SK-MEL-5 (cell line): ENCODE data around the gene ADAM19. TPM values are rescaled to one million over a fixed set of nuclear protein-coding genes. Genes with fewer than 3 reads are reported as not detected.
"Not testable (repeated sequence)": the region's sequence is repeated elsewhere in the genome, so short reads cannot be mapped to it uniquely, and the experiment has no call there.

Experiments
- DNase-seq: peaks from one replicate; pipeline ENCODE4 v3.0.0-alpha.2; 2016; ENCODE audit warnings: low read depth, low spot score
- in situ Hi-C: cut with HindIII; loops from 2 replicates; pipeline ENCODE4 v1.10.0; 2016; ENCODE audit warnings: low sequenced_read_pairs, high pct_unique_total_duplicates, low pct_unique_long_range_greater_than_20kb
- total RNA-seq: library from RNA; depleted of rRNA; stranded (reverse); fragments of >200 nt; shearing (Covaris generic); gene quantifications from 2 replicates; pipeline ENCODE4 v1.2.3, GENCODE V29; 2014

The ADAM19 gene
- total RNA-seq, 1 experiment from 2014 or later = 1.4 TPM

DNA sequence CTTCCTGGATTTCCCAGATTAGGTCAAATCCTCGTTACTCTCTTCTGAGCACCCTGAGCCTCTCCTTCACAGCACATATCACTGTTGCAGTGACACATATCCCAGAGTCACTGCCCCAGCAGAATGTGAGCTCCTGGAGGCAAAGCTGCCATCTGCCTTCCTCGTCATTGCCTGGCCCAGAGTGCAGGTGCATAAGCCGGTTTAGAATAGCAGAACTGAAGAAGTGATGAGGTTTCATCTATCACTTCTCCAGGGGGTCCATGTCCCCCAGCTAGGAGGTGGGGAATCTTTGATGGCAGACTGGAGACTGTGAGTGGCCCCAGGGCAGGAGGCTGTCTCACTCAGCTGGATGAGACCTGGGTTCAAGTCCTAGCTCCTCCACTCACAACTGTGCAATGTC is 89.8 kb downstream of the ADAM19 start:
- in situ Hi-C loops = no loop called here
- DNase-seq = no peak

DNA sequence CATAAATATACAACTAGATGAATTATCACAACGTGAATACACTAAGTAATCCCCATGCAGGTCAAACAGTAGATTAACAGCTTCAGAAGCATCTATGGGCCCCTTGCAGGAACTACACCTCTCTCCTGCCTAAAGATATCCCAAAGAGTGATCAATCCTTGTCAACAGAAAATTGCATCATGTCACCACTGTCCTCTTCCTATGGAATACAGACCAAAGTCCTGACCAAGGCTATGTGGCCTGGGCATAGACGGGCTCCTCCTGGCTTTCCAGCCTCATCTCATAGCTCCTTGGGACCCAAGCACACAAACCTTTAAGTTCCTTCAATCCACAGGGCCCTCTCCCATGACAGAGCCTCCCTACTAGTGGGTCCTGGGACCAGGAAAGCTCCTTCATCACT is 90.2 kb downstream of the ADAM19 start:
- in situ Hi-C loops = no loop called here
- DNase-seq = no peak

DNA sequence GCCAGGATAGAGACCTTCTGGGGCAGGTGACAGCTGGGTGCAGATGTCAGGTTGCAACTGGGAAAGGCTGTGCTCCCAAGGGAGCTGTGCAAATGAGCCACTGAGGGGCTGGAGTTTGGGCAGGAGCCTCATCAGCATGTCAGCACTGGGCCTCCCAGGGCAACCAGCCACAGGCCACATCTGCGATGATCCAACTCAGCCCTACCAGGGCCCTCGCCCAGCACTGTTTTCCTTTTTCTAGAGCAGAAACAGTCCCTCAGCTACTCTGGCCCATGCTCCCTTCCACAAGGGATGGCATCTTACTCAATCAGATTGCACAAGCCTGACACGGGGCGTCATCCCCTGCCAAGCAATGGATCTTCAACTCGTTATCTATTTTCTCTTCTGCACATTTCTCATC is 90.8 kb downstream of the ADAM19 start:
- in situ Hi-C loops = no loop called here

DNA sequence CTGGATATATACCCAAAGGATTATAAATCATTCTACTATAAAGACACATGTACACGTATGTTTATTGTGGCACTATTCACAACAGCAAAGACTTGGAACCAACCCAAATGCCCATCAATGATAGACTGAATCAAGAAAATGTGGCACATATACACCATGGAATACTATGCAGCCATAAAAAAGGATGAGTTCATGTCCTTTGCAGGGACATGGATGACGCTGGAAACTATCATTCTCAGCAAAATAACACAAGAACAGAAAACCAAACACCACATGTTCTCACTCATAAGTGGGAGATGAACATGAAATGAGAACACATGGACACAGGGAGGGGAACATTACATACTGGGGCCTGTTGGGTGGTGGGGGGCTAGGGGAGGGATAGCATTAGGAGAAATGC is 92.9 kb downstream of the ADAM19 start:
- in situ Hi-C loops, DNase-seq: not testable (repeated sequence)

More for the DNA sequence above, 90.8 kb downstream of the ADAM19 start:
- DNase-seq = no peak

DNA sequence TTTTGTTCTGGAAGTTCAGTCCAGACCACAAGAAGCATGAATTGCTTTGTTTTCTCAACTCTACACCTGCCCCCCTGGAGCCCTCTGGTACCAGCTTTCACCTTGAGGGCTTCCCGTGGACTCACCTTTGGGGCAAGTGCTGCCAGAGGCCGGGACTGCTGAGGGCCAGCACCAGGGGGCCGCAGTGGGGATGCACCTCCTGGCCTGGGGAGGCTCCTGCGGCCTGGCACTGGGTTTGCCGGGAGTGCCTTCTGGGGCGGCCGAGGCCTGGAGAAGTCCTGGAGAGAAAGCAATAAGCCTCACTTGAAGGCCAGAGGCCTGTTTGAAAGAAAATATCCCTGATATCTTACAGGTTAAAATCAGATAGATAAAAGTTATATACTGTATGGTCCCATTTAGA is 93.9 kb downstream of the ADAM19 start:
- DNase-seq = no peak
- in situ Hi-C loops = no loop called here

DNA sequence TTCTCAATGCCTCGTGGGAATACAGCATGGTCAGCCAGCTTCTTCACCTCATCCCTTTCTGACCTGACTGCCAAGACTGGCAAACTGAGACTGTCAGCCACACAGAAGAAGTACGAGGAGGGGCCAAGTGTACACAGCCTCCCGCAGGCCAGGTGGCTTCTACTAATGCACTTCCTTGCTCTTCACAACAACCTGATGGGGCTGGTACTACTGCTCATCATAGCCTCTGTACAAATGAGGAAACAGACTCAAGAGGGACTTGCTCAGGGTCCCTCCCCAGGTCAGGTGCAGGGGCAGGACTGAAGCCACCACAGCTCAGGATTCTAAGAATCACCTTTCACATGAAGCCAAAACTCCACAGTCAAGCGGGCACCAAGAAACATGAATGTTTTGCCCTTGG is 94.3 kb downstream of the ADAM19 start:
- no peak for DNase-seq
- in situ Hi-C loops = no loop called here

DNA sequence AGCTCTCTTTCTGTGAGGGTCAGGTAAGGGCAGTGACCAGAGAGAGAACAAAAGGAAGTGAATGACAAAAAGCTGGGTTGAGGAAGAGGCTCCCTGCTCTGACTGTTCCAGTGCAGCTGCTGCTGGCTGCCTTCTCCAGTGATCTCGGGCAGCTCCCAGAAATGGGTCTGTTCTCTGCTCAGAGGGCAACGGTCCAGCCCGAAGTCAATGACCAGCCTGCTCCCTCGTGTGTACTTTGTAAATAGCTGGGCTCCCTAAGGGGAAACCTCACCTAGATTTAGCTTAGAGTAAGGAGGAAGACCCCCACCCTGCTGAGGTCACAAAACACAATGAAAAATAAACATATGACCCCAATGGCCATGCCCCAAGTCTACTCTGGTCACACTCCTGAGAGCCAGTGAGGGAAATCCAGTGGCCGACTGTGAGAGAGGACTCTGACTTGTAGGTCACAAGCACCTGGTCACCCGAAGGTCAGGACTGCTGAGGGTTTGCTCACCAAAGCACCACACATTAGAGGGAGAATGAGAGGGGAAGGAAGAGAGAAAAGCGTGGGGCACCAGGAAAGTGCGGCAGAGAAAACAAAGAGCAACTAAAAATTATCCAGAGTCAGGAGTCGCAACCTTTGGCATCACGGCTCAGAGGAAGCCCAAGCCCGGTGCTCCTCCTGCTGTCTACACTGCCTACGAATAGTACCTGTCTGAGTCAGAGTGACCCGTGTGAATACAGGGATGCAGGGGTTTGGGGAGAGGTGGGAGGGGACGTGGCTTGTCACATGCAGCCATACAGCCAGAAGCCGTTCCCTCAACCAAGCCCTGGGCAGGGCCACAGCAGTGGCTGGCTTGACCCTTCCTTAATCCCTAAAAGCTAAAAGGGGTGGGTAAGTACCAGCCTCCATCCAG is 95.7 kb downstream of the ADAM19 start:
- no peak for DNase-seq
- in situ Hi-C loops = no loop called here

DNA sequence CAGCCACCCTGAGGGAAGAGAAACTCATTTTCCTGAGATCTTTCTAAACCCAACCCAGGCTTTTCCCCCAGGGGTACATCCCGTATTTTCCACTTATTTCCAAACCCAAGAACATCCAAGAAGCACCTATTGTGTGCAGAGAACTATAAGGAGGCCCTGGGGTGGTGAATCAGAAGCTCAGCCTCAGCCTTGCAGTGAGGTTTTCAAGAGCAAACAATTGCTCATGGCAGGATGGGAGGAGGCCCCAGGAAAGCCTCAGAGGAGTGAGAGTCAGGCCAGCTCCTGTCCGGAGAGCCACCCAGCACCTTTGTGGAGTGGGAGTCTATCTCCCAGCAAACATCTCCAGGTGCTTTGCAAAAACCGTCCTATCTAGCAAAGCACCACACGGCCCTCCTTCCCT is 96.4 kb downstream of the ADAM19 start:
- in situ Hi-C loops = no loop called here

DNA sequence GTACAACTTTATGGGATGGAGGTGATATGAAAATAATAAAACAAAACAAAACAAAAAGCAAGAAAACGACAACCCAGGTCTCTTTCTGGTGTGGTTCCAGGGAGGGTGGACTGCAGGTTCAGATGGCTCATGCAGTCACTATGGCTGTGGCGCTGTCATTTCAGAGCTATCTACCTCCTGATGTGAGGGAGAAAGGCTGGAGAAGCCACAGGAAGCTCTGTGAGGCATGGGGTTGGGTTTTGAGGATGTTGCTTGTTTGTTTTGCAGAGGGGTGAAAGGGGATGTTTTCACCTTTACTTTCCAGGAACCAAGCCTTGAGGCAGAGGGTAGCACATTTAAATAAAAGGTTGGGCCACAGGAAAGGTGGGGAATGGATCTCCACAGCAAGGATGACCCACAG is 96.8 kb downstream of the ADAM19 start:
- no peak for DNase-seq
- in situ Hi-C loops = no loop called here

More for the DNA sequence above, 96.4 kb downstream of the ADAM19 start:
- no peak for DNase-seq

DNA sequence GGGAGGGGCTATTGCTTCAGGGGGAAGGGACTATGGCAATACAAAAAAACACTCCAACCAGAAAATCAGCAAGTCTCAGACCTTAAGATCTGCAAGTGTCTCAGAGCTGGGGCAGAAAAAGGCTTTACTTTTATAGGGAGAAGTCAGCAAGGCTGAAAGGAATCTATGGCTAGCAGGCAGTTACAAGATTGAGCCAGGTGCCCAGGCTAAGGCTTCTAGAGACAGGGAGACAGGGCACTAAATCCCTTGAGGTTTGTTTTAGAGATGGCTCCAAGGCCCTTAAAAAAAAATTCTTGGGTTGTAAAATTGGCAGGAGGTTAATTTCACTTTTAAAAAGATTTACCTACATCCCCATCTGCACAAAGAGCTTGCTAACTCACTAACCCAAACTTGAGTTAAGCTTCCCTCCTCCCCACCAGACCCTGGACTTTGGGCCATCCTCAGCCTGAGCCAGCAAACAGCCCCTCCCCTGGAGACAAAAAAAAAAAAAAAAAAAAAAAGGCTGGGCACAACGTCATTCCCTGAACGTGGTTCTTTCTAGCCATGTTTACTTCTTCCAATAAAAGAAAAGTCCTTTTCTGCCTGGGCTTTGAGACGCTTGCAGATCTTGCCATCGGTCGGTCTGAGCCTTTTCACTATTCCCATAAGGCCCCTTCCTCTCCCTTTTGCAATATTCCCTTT is 97.6 kb downstream of the ADAM19 start:
- in situ Hi-C loops = no loop called here

DNA sequence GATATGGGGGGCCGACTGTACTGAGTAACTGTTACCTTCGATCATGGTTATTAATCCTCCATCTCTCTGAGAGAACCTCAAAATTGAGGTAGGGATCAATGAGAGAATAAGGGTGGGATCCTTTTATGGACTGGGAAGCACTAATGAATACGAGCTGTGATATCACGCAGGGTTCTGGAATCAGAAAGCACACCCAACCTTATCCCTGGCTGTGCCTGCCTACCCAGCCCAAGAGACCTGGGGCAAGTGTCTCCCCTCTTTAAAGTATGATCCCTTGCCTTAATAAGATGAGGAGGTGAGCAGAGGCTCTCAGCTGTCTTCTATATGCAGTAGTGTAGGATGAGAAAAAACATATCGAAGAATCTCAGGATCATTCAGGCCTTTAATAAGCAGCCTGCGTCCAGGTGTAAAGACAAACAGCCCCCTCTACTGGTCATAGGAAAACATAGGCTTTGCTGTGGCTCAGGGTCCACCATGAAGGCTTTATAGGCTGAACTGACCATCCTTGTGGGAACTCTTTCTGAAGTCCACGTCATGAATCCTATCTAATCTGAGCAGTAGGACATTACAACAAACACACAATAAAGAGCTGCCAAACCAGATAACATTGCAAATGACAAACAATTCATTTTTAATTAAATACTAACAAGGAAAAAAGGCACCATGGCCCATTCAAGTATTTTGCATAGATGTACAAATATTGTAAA is 98.7 kb downstream of the ADAM19 start:
- peak; percentile 81 for DNase-seq
- in situ Hi-C loops = no loop called here

More for the DNA sequence above, 97.6 kb downstream of the ADAM19 start:
- no peak for DNase-seq

DNA sequence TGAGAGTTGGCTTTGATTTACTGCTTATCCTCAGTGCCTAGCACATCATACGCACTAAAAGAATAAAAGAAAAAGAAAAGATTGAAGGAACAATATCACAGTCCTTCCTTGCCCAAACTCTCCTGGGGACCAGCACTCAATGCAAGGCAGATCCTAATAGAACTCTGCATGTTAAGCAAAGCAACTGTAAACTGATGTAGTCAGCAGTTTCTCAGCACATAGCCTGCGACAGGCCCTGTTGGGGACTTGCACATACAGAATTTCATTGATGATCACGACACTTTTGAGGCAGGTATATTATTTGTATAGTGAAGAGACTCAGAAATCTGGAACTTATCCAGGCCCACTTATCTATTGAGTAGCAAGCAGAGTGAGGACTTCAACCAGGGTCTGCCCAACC is 100.1 kb downstream of the ADAM19 start:
- in situ Hi-C loops = no loop called here
- no peak for DNase-seq

DNA sequence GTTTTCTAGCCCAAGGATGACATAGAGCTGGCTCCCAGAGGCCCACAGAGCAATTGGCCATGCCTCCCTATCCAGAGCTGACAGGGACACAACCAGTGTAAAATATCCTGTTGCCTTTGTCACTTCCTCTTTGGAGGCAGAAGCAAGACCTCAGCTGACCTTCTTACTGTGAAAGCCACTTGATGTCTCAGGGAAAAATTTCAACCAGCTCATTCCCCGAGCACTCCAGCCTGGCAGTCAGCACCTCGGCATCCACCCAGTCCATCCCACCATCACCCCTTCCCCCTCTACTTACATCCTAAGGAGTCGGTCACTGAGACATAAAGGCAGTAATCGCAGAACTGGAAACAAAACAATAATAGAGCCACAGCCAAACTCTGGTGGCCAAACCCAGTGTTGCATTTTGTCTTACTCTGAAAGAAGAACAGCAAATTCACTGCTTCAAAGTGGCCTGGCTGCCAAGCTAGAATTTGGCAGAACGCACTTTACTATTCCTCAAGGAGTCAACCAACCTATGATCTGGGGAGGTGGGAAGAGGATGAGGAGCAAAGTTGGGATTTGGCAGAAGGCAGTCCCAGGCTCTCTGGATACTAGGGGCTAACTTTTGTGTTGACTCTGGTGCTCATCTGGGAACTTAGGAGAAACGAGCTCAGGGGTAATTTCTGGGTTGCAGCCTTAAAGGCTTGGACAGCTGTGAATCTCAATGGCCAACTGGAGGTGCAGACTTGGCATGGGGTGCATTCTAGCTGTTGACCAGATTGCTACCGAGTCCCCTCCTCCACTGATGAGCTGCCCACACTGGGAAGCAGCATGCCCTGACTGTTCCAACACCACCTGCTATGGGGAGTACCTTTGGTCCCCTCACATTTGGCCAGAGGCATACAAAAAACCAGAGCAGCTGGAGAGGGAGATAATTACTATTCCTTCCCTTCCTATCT is 101.9 kb downstream of the ADAM19 start:
- no peak for DNase-seq
- in situ Hi-C loops = no loop called here

DNA sequence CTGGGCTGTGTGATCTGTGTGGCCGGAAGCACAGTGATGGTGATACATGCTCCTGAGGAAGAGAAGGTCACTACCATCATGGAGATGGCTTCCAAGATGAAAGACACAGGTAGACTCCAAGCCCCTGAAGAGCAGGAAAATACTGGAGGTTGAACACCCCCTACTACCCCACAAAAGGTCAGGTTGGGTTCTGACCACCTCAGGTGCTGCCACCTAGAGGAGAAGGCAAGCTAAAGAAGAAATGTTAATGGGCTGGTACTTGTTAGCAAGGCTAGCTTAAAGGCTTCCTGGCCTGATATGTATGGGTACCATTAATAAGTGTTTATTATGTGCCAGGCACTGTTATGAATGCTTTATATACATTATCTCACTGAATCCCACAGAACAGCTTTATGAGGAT is 103.9 kb downstream of the ADAM19 start:
- DNase-seq = peak; percentile 66
- in situ Hi-C loops = no loop called here

DNA sequence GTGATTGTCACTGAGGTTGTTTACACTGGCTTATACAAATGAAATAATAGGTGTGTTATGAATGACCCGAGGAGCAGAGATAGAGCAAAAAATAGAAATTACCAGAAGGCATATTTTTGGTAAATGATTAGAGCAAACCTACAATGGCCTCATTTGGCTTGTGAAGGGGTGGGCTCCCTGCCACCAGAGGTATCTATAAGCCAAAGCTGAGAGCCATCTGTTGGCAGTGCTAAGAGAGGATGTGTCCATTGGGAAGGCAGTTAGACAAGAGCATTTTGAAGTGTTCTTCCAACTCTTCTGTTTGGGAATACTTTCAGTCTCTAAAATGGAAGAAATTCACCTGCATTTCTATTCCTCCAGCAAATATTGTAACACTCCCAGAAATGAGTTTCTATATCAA is 104.9 kb downstream of the ADAM19 start:
- no peak for DNase-seq
- in situ Hi-C loops = no loop called here

DNA sequence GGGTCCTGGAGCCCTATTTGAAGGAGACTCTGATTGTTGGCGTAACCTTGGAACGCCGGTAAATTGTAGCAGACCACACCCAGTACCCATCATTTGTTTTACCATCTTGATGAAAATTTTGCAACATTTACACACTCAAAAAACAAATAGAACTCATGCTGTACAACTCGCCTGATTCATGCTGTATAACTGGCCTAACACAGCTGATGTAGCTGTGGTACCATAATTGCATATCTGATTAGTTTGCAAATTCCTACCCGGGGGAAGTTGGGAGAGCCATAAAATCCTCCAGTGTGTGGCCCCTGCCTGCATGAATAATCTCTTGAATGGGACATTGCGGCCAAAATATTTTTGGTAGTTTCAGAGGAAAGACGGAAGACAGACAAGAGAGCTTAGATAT is 105.9 kb downstream of the ADAM19 start:
- no peak for DNase-seq
- in situ Hi-C loops = no loop called here

DNA sequence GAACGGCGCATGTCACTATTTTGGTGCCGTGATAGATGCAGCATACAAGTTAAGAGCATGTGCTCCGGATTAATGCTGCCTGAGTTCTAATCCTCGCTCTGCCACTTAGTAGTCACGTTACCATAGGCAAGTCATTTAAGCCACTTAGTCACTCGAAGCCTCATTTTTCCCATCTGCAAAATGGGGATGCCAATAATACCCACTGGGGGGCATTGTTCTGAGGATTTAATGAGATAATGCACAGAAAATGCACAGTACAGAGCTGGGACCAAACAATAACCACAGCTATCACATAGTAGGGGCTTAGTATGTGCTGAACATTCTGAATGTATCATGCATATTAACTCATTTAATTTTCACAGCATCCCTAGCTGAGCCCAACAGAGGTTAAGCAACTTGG is 106.5 kb downstream of the ADAM19 start:
- DNase-seq = no peak
- in situ Hi-C loops = no loop called here
